Esophagus muscularis mucosa (tissue), 4 donors: ENCODE measurements around the gene LPXN.

Experiments used
- EP300 ChIP-seq: sonication (generic); formaldehyde crosslinking; IDR thresholded peaks from one replicate; pipeline ENCODE4 v1.6.1; 2017; ENCODE audit warnings: antibody characterized with exemption
- POLR2AphosphoS5 ChIP-seq, 2 donors: sonication (generic); formaldehyde crosslinking; IDR thresholded peaks; one replicate each; pipeline ENCODE4 v1.6.1; 2017; ENCODE audit warnings: antibody characterized with exemption in 2 of 2
- TF ChIP-seq, protein P1 (sequence below), 3 experiments: fragments of 200-600 bp in 2 of 3; fragments of 450-650 bp in 1 of 3; sonication (generic) in 2 of 3; IDR thresholded peaks; one replicate each; pipeline ENCODE4 v1.5.1; 2017 to 2019; ENCODE audit warnings: antibody characterized with exemption in 3 of 3, mild to moderate bottlenecking in 2 of 3, moderate library complexity in 1 of 3

DNA sequence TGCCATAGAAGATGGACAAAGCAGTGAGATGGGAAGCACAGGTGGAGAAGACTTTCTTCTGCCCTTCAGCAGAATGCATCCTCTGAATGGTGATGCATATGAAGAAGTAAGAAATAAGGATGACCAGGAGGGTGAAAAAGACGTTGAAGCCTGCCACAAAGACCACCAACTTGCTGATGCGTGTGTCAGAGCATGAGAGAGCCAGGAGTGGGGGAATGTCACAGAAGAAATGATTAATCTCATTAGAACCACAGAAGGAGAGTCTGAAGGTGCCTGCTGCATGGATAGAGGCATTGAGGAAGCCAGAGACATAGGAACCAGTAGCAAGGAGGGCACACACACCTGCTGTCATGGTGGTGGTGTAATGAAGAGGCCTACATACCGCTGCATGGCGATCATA lies 68.3 kb downstream of the LPXN start:
- TF ChIP-seq, protein P1, sequence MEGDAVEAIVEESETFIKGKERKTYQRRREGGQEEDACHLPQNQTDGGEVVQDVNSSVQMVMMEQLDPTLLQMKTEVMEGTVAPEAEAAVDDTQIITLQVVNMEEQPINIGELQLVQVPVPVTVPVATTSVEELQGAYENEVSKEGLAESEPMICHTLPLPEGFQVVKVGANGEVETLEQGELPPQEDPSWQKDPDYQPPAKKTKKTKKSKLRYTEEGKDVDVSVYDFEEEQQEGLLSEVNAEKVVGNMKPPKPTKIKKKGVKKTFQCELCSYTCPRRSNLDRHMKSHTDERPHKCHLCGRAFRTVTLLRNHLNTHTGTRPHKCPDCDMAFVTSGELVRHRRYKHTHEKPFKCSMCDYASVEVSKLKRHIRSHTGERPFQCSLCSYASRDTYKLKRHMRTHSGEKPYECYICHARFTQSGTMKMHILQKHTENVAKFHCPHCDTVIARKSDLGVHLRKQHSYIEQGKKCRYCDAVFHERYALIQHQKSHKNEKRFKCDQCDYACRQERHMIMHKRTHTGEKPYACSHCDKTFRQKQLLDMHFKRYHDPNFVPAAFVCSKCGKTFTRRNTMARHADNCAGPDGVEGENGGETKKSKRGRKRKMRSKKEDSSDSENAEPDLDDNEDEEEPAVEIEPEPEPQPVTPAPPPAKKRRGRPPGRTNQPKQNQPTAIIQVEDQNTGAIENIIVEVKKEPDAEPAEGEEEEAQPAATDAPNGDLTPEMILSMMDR (IDR thresholded peaks at IDR 0.05) = no peak
- TF ChIP-seq EP300 (no peak), POLR2AphosphoS5 (IDR thresholded peaks at IDR 0.05) (no peak)
